ENCODE measurements around the gene FRMD5. TPM values are rescaled to one million over a fixed set of nuclear protein-coding genes. Genes with fewer than 3 reads are reported as not detected.
A peak's percentile ranks its signal among the peaks of the same experiment; 100 is the strongest.

The FRMD5 gene
- total RNA-seq, 1 experiment from 2014 or later: 0.98 TPM

- TF ChIP-seq, protein P1, sequence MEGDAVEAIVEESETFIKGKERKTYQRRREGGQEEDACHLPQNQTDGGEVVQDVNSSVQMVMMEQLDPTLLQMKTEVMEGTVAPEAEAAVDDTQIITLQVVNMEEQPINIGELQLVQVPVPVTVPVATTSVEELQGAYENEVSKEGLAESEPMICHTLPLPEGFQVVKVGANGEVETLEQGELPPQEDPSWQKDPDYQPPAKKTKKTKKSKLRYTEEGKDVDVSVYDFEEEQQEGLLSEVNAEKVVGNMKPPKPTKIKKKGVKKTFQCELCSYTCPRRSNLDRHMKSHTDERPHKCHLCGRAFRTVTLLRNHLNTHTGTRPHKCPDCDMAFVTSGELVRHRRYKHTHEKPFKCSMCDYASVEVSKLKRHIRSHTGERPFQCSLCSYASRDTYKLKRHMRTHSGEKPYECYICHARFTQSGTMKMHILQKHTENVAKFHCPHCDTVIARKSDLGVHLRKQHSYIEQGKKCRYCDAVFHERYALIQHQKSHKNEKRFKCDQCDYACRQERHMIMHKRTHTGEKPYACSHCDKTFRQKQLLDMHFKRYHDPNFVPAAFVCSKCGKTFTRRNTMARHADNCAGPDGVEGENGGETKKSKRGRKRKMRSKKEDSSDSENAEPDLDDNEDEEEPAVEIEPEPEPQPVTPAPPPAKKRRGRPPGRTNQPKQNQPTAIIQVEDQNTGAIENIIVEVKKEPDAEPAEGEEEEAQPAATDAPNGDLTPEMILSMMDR (IDR thresholded peaks at IDR 0.05; ENCODE audit: unreplicated experiment): peak; percentile 58
- Mint-ChIP-seq H3K4me3 (ENCODE audit: unreplicated experiment) (no peak overlapping the region), H3K36me3 (ENCODE audit: insufficient read depth, unreplicated experiment) (no peaks in the 10 kb centered on the region), H3K4me1 (ENCODE audit: insufficient read depth, unreplicated experiment) (no peaks in the 10 kb centered on the region), H3K27me3 (ENCODE audit: insufficient read depth, unreplicated experiment) (no peaks in the 10 kb centered on the region), H3K9me3 (ENCODE audit: unreplicated experiment) (no peaks in the 10 kb centered on the region), H3K27ac (ENCODE audit: low read depth, unreplicated experiment) (no peak overlapping the region)
- BruUV-seq (replicated peaks): no TSS peak
- CTCF ChIA-PET: interaction anchor here (0.5 to 1.5 kb wide), 2 partner anchors 226 to 1918 kb away, joined by 3 to 12 read pairs; no protein-coding TSS in a partner anchor
- intact Hi-C loops (cut with micrococcal nuclease): loop anchor here (1.0 to 5.0 kb wide), 4 partner anchors 64 to 362 kb away; no protein-coding TSS in a partner anchor
- DNase-seq (ENCODE audit: unreplicated experiment): peak; percentile 8
- POLR2A ChIA-PET: interaction anchor here (0.7 to 0.8 kb wide), 2 partner anchors 46 to 226 kb away, joined by 3 to 4 read pairs; no protein-coding TSS in a partner anchor
These were observed 64.3 kb downstream of the FRMD5 start for GRCh38 chr15:44130778-44131177.

GRCh38 chr15:44129911-44130310, 65.2 kb downstream of the FRMD5 start:
- H3K4me3 Mint-ChIP-seq (ENCODE audit: unreplicated experiment): no peak overlapping the region
- TF ChIP-seq, protein P1 (IDR thresholded peaks at IDR 0.05; ENCODE audit: unreplicated experiment): no peak
- no peaks in the 10 kb centered on the region for H3K9me3 Mint-ChIP-seq (ENCODE audit: unreplicated experiment)
- intact Hi-C loops (cut with micrococcal nuclease): loop anchor here (1.0 to 5.0 kb wide), 3 partner anchors 63 to 362 kb away; no protein-coding TSS in a partner anchor
- no peak overlapping the region for H3K27ac Mint-ChIP-seq (ENCODE audit: low read depth, unreplicated experiment)
- ChIA-PET POLR2A (interaction anchor here (0.7 to 0.8 kb wide), 2 partner anchors 45 to 226 kb away, joined by 3 to 4 read pairs; no protein-coding TSS in a partner anchor), CTCF (interaction anchor here (0.5 to 1.5 kb wide), 3 partner anchors 11 to 297 kb away, joined by 3 to 12 read pairs (median 3); no protein-coding TSS in a partner anchor)
- H3K27me3 Mint-ChIP-seq (ENCODE audit: insufficient read depth, unreplicated experiment): no peaks in the 10 kb centered on the region
- H3K36me3 Mint-ChIP-seq (ENCODE audit: insufficient read depth, unreplicated experiment): no peaks in the 10 kb centered on the region
- no peaks in the 10 kb centered on the region for H3K4me1 Mint-ChIP-seq (ENCODE audit: insufficient read depth, unreplicated experiment)
- BruUV-seq (replicated peaks): no TSS peak
- DNase-seq (ENCODE audit: unreplicated experiment): no peak

DNA sequence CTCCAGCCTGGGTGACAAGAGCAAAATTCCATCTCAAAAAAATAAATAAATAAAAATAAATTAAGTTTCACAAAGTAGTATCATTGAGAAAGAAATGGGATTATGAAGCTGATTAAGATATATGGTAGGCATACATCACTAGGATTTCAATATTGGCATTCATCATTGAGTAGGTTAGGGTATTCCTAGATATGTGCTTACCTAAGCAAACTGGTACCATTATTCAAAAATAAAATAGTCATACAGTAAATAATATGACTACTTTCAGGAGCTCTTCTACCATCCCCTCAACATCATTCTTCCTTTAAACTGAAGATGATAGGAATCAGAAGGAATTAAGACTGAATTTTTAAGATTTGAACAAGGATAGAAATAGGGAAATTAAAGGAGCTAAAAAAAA, 66.6 kb downstream of the FRMD5 start:
- no peaks in the 10 kb centered on the region for H3K27me3 Mint-ChIP-seq (ENCODE audit: insufficient read depth, unreplicated experiment)
- no TSS peak for BruUV-seq (replicated peaks)
- H3K4me3 Mint-ChIP-seq (ENCODE audit: unreplicated experiment): no peak overlapping the region
- ChIA-PET POLR2A (interaction anchor here (1.6 kb wide), 1 partner anchor 225 kb away, joined by 3 read pairs; no protein-coding TSS in a partner anchor), CTCF (interaction anchor here (0.8 to 2.1 kb wide), 5 partner anchors 120 to 226 kb away, joined by 3 to 9 read pairs (median 4); no protein-coding TSS in a partner anchor)
- no peak overlapping the region for H3K27ac Mint-ChIP-seq (ENCODE audit: low read depth, unreplicated experiment)
- intact Hi-C loops (cut with micrococcal nuclease): no loop called here
- no peaks in the 10 kb centered on the region for H3K36me3 Mint-ChIP-seq (ENCODE audit: insufficient read depth, unreplicated experiment)
- no peaks in the 10 kb centered on the region for H3K9me3 Mint-ChIP-seq (ENCODE audit: unreplicated experiment)
- TF ChIP-seq, protein P1 (IDR thresholded peaks at IDR 0.05; ENCODE audit: unreplicated experiment): no peak
- H3K4me1 Mint-ChIP-seq (ENCODE audit: insufficient read depth, unreplicated experiment): no peaks in the 10 kb centered on the region
- DNase-seq (ENCODE audit: unreplicated experiment): no peak

GRCh38 chr15:44125879-44126278, 69.2 kb downstream of the FRMD5 start:
- no peaks in the 10 kb centered on the region for H3K27me3 Mint-ChIP-seq (ENCODE audit: insufficient read depth, unreplicated experiment)
- no peak for DNase-seq (ENCODE audit: unreplicated experiment)
- peaks cover 6% of the 10 kb centered on the region for H3K36me3 Mint-ChIP-seq (ENCODE audit: insufficient read depth, unreplicated experiment)
- no peak overlapping the region for H3K27ac Mint-ChIP-seq (ENCODE audit: low read depth, unreplicated experiment)
- no peaks in the 10 kb centered on the region for H3K9me3 Mint-ChIP-seq (ENCODE audit: unreplicated experiment)
- no peak overlapping the region for H3K4me3 Mint-ChIP-seq (ENCODE audit: unreplicated experiment)
- no TSS peak for BruUV-seq (replicated peaks)
- POLR2A ChIA-PET: interaction anchor here (0.6 kb wide), 1 partner anchor 12 kb away, joined by 3 read pairs; no protein-coding TSS in a partner anchor
- TF ChIP-seq, protein P1 (IDR thresholded peaks at IDR 0.05; ENCODE audit: unreplicated experiment): no peak
- CTCF ChIA-PET: interaction anchor here (0.7 to 1.2 kb wide), 2 partner anchors 219 to 222 kb away, joined by 3 to 5 read pairs; no protein-coding TSS in a partner anchor
- no peaks in the 10 kb centered on the region for H3K4me1 Mint-ChIP-seq (ENCODE audit: insufficient read depth, unreplicated experiment)
- intact Hi-C loops (cut with micrococcal nuclease): no loop called here

Measured in MCF 10A (cell line).